ENCODE data around the gene TMEM151B. TPM values are rescaled to one million over a fixed set of nuclear protein-coding genes. Genes with fewer than 3 reads are reported as not detected.

TMEM151B gene
- total RNA-seq, 1 experiment from 2014 or later: not detected

DNA sequence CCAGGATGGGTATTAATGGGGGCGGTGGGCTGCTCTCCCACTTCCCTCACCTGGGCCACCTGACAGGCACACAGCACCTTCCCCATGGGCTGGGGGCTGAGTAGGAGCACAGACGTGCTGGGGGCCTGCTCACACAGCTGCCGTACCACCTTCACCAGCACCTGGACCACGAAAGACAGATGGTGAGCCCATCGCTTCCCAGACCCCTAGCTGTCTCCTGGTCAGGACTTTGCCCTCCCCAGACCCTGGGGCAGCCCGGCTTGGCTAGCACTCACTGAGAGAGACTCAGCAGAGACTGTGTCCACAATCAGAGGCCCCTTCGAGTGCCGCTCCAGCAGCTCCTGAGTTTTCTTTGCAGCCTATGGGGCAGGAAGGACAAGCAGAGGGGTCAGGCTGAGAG lies 30.9 kb downstream of the TMEM151B start:
- peaks cover 8% of the 10 kb centered on the region for H3K27me3 Mint-ChIP-seq (ENCODE audit: insufficient read depth, unreplicated experiment)
- intact Hi-C loops (cut with micrococcal nuclease; ENCODE audit: unreplicated experiment): no loop called here
- Histone ChIP-seq H3K4me3 (ENCODE audit: low read depth, low read length) (no peak overlapping the region), H3K4me1 (peaks cover 9% of the 10 kb centered on the region; the same call in 1 of the 2 replicates), H3K27me3 (replicated peaks; ENCODE audit: control insufficient read depth, insufficient read depth, low read length) (peaks cover 4% of the 10 kb centered on the region; the same call in 1 of the 2 replicates), H3K36me3 (ENCODE audit: control insufficient read depth, insufficient read depth, low read length) (peaks cover 2% of the 10 kb centered on the region; the same call in 1 of the 2 replicates), H3K9me3 (no peaks in the 10 kb centered on the region)
- no peak overlapping the region for H3K4me3 Mint-ChIP-seq (ENCODE audit: unreplicated experiment)
- no TSS peak for BruUV-seq (replicated peaks)
- no peak for DNase-seq
- peaks cover 7% of the 10 kb centered on the region for H3K4me1 Mint-ChIP-seq (ENCODE audit: low read depth, unreplicated experiment)
- TF ChIP-seq, protein P1, sequence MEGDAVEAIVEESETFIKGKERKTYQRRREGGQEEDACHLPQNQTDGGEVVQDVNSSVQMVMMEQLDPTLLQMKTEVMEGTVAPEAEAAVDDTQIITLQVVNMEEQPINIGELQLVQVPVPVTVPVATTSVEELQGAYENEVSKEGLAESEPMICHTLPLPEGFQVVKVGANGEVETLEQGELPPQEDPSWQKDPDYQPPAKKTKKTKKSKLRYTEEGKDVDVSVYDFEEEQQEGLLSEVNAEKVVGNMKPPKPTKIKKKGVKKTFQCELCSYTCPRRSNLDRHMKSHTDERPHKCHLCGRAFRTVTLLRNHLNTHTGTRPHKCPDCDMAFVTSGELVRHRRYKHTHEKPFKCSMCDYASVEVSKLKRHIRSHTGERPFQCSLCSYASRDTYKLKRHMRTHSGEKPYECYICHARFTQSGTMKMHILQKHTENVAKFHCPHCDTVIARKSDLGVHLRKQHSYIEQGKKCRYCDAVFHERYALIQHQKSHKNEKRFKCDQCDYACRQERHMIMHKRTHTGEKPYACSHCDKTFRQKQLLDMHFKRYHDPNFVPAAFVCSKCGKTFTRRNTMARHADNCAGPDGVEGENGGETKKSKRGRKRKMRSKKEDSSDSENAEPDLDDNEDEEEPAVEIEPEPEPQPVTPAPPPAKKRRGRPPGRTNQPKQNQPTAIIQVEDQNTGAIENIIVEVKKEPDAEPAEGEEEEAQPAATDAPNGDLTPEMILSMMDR (IDR thresholded peaks at IDR 0.05; ENCODE audit: insufficient read depth in 1 of 2, low read depth in 1 of 2, low read length in 1 of 2, severe bottlenecking in 1 of 2, unreplicated experiment in 1 of 2): no peak
- CTCF ChIA-PET: no interaction called here
- POLR2A ChIA-PET: no interaction called here
- H3K9me3 Mint-ChIP-seq (ENCODE audit: unreplicated experiment): no peaks in the 10 kb centered on the region
- peaks cover 32% of the 10 kb centered on the region for H3K36me3 Mint-ChIP-seq (ENCODE audit: insufficient read depth, unreplicated experiment)
- no peak overlapping the region for H3K27ac Mint-ChIP-seq (ENCODE audit: unreplicated experiment)

DNA sequence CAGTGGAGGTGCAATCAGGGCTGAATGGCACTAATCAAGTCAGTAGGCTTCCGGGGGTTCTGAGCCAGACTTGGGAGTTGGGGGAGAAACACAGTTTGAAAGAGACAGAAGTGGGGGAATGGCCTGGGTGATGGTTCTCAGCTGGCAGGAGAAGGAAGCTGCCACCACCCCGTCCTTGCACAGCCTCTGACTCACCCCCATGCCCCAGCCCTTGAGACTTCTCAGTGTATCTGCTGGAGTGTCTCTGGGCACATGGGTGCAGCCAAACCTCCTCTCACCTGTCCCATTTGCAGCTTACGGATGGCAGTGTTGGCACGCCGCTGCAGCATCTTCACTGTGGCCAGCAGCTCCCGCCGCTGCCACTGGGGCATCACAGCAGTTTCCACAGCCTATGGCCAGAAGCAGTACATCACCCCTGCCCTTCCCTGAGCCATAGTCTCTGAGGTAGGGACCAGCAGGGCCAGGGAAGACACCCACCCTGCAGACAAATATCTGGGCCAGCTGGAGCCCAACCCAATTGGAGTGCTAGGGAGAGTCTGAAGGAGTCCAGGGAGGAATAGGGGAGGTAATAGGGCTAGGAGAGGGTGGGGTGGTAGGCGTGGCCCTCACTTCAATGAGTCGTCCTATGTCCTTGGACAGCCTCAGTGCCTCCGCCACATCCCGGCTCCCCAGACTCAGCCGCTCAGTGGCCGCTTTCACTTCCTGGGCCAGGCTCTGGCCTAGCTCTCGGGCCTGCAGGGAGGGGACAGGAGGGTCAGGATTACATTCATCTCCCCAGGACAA lies 31.7 kb downstream of the TMEM151B start:
- Mint-ChIP-seq H3K27me3 (ENCODE audit: insufficient read depth, unreplicated experiment) (no peaks in the 10 kb centered on the region), H3K9me3 (ENCODE audit: unreplicated experiment) (no peaks in the 10 kb centered on the region), H3K4me1 (ENCODE audit: low read depth, unreplicated experiment) (peaks cover 7% of the 10 kb centered on the region), H3K36me3 (ENCODE audit: insufficient read depth, unreplicated experiment) (peaks cover 25% of the 10 kb centered on the region), H3K27ac (ENCODE audit: unreplicated experiment) (no peak overlapping the region), H3K4me3 (ENCODE audit: unreplicated experiment) (no peak overlapping the region)
- Histone ChIP-seq H3K4me3 (ENCODE audit: low read depth, low read length) (no peak overlapping the region), H3K36me3 (ENCODE audit: control insufficient read depth, insufficient read depth, low read length) (peaks cover 2% of the 10 kb centered on the region; the same call in 1 of the 2 replicates), H3K27me3 (replicated peaks; ENCODE audit: control insufficient read depth, insufficient read depth, low read length) (peaks cover 2% of the 10 kb centered on the region; the same call in 1 of the 2 replicates), H3K4me1 (peaks cover 9% of the 10 kb centered on the region; the same call in 1 of the 2 replicates), H3K9me3 (no peaks in the 10 kb centered on the region)
- DNase-seq: no peak
- POLR2A ChIA-PET: interaction anchor here (0.6 kb wide), 1 partner anchor 15 kb away, joined by 3 read pairs; no protein-coding TSS in a partner anchor
- CTCF ChIA-PET: no interaction called here
- TF ChIP-seq, protein P1 (IDR thresholded peaks at IDR 0.05; ENCODE audit: insufficient read depth in 1 of 2, low read depth in 1 of 2, low read length in 1 of 2, severe bottlenecking in 1 of 2, unreplicated experiment in 1 of 2): no peak
- intact Hi-C loops (cut with micrococcal nuclease; ENCODE audit: unreplicated experiment): no loop called here
- BruUV-seq (replicated peaks): no TSS peak

DNA sequence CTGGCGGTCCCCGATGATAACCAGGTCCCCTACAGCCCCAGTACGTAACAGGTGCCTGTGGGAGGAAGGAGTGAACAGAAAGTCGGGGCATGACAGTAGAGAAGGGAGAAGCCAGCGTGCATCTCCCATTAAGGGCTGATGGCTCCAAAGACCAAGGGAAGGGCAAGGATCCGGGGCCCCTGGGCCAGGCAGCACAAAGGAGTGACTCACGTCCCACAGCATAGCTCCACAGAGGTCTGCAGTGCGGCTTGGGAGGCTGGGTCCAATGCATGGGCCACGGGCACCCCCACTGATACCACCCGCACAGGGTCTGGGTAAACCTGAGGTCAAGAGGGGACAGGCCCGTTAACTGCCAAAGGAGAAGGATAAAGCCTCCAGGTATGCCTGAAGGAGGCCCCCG lies 32.6 kb downstream of the TMEM151B start:
- Mint-ChIP-seq H3K27me3 (ENCODE audit: insufficient read depth, unreplicated experiment) (no peaks in the 10 kb centered on the region), H3K4me3 (ENCODE audit: unreplicated experiment) (no peak overlapping the region), H3K36me3 (ENCODE audit: insufficient read depth, unreplicated experiment) (peaks cover 18% of the 10 kb centered on the region), H3K4me1 (ENCODE audit: low read depth, unreplicated experiment) (peaks cover 7% of the 10 kb centered on the region), H3K27ac (ENCODE audit: unreplicated experiment) (no peak overlapping the region), H3K9me3 (ENCODE audit: unreplicated experiment) (no peaks in the 10 kb centered on the region)
- no peak for DNase-seq
- POLR2A ChIA-PET: no interaction called here
- CTCF ChIA-PET: no interaction called here
- TF ChIP-seq, protein P1 (IDR thresholded peaks at IDR 0.05; ENCODE audit: insufficient read depth in 1 of 2, low read depth in 1 of 2, low read length in 1 of 2, severe bottlenecking in 1 of 2, unreplicated experiment in 1 of 2): no peak
- H3K27me3 ChIP-seq (replicated peaks; ENCODE audit: control insufficient read depth, insufficient read depth, low read length): no peaks in the 10 kb centered on the region
- H3K4me1 ChIP-seq: peaks cover 6% of the 10 kb centered on the region; the same call in 1 of the 2 replicates
- H3K9me3 ChIP-seq: no peaks in the 10 kb centered on the region
- intact Hi-C loops (cut with micrococcal nuclease; ENCODE audit: unreplicated experiment): no loop called here
- H3K4me3 ChIP-seq (ENCODE audit: low read depth, low read length): no peak overlapping the region
- BruUV-seq (replicated peaks): no TSS peak
- H3K36me3 ChIP-seq (ENCODE audit: control insufficient read depth, insufficient read depth, low read length): peaks cover 2% of the 10 kb centered on the region; the same call in 1 of the 2 replicates
